K562 (cell line): ENCODE results near the gene UBE2O. TPM values are rescaled to one million over a fixed set of nuclear protein-coding genes. Genes with fewer than 3 reads are reported as not detected.

Experiments
- ADNP ChIP-seq: fragments of 200-800 bp; sonication (Bioruptor generic); IDR thresholded peaks from 2 replicates; pipeline ENCODE4 v1.6.1; 2016; ENCODE audit warnings: missing genetic modification characterization, missing compliant biosample characterization
- ATF4 ChIP-seq: fragments of 450-650 bp; formaldehyde crosslinking; IDR thresholded peaks from 2 replicates; pipeline ENCODE4 v1.4.0; 2022; ENCODE audit warnings: mild to moderate bottlenecking, moderate library complexity
- ELF2 ChIP-seq: fragments of 250-450 bp; sonication (Bioruptor Pico); IDR thresholded peaks from 2 replicates; pipeline ENCODE4 v1.5.0; 2021; ENCODE audit warnings: mild to moderate bottlenecking
- GTF2E2 ChIP-seq: fragments of 200-800 bp; sonication (Bioruptor generic); IDR thresholded peaks from 2 replicates; pipeline ENCODE4 v1.6.1; 2016; ENCODE audit warnings: missing genetic modification characterization, missing compliant biosample characterization
- GTF2F1 ChIP-seq: IDR thresholded peaks from 2 replicates; pipeline ENCODE4 v1.6.1; 2011; ENCODE audit warnings: low read depth, low read length, improper control_type of control experiment
- GTF3C2 ChIP-seq: IDR thresholded peaks from 3 replicates; pipeline ENCODE4 v1.6.1; 2011; ENCODE audit warnings: borderline replicate concordance, mild to moderate bottlenecking, moderate library complexity; ENCODE audit not compliant: insufficient read length; ENCODE audit errors: extremely low read depth
- HIVEP1 ChIP-seq: fragments of 250-450 bp; sonication (Bioruptor Pico); IDR thresholded peaks from 2 replicates; pipeline ENCODE4 v1.4.0; 2020; ENCODE audit warnings: mild to moderate bottlenecking
- LEF1 ChIP-seq: fragments of 450-650 bp; IDR thresholded peaks from 2 replicates; pipeline ENCODE4 v1.6.1; 2016; ENCODE audit warnings: mild to moderate bottlenecking
- MAFG ChIP-seq: fragments of 450-650 bp; conservative IDR thresholded peaks from 2 replicates; pipeline ENCODE4 v1.6.1; 2016; ENCODE audit warnings: missing genetic modification characterization, missing compliant biosample characterization
- MEIS2 ChIP-seq: fragments of 450-650 bp; IDR thresholded peaks from 2 replicates; pipeline ENCODE4 v1.6.1; 2014; ENCODE audit warnings: mild to moderate bottlenecking; ENCODE audit not compliant: partially characterized antibody
- NONO ChIP-seq, 2 experiments: fragments of 200-400 bp in 1 of 2; fragments of 450-650 bp in 1 of 2; formaldehyde crosslinking in 1 of 2; IDR thresholded peaks; 2 replicates each; pipeline ENCODE4 v1.6.1; 2017; ENCODE audit warnings: low read depth in 2 of 2, mild to moderate bottlenecking in 2 of 2, moderate library complexity in 2 of 2, low read length in 1 of 2
- PHB ChIP-seq: fragments of 250-450 bp; sonication (Bioruptor Pico); IDR thresholded peaks from 2 replicates; pipeline ENCODE4 v1.5.0; 2021
- SIX5 ChIP-seq, 2 experiments: IDR thresholded peaks; 2 replicates each; pipeline ENCODE4 v1.6.1; 2011; ENCODE audit warnings: low read length in 2 of 2, borderline replicate concordance in 1 of 2, low read depth in 1 of 2, mild to moderate bottlenecking in 1 of 2, moderate library complexity in 1 of 2; ENCODE audit not compliant: insufficient read depth in 1 of 2
- polyA plus RNA-seq, 8 experiments: library from polyadenylated mRNA; depleted of rRNA in 4 of 8; stranded (reverse) in 5 of 8; unstranded in 3 of 8; fragments of >200 nt; fragmentation: Nextera tagmentation in 2 of 8; fragmentation: Illumina TruSeq in 1 of 8; extraction: Ambion mirVana in 2 of 8; extraction: Trizol in 1 of 8; gene quantifications; 2 replicates each; pipeline versions ENCODE4 v1.2.1 to v1.2.3, GENCODE V29; 2011 to 2014; ENCODE audit warnings: inconsistent platforms in 1 of 8, missing spikeins in 1 of 8
- total RNA-seq, 7 experiments: library from RNA; depleted of rRNA in 6 of 7; stranded (reverse); fragments of >200 nt in 6 of 7; fragmentation: Illumina TruSeq in 2 of 7; extraction: Trizol in 2 of 7; gene quantifications; 2 replicates each; pipeline versions ENCODE4 v1.2.1 to v1.2.3, GENCODE V29; 2011 to 2021; ENCODE audit warnings: low replicate concordance in 1 of 7
- TF ChIP-seq, protein P1 (sequence below), 3 experiments: fragments of 200-800 bp in 1 of 3; sonication (Bioruptor generic) in 1 of 3; sonication (generic) in 1 of 3; formaldehyde crosslinking in 1 of 3; IDR thresholded peaks; 2 replicates each; pipeline versions ENCODE4 v1.6.1 to v1.8.0; 2016 to 2022; ENCODE audit warnings: mild to moderate bottlenecking in 2 of 3, missing compliant biosample characterization in 2 of 3, missing genetic modification characterization in 2 of 3, missing genetic modification reagents in 1 of 3
- TF ChIP-seq, protein P2 (sequence below): fragments of 250-450 bp; sonication (Bioruptor Pico); IDR thresholded peaks from 2 replicates; pipeline ENCODE4 v1.5.1; 2021; ENCODE audit warnings: mild to moderate bottlenecking
- TF ChIP-seq, protein P3 (sequence below): fragments of 250-450 bp; sonication (Bioruptor Pico); IDR thresholded peaks from 2 replicates; pipeline ENCODE4 v1.8.0; 2022; ENCODE audit warnings: moderate library complexity, mild to moderate bottlenecking, inconsistent platforms
- TF ChIP-seq, protein P4 (sequence below): fragments of 250-450 bp; sonication (Bioruptor Pico); IDR thresholded peaks from 2 replicates; pipeline ENCODE4 v1.5.0; 2020; ENCODE audit warnings: mild to moderate bottlenecking

The UBE2O gene
- total and polyA plus RNA-seq, 9 of the 15 experiments (the other 6 are each of a cell fraction or from before 2014, with no cell fraction given): 1.6 to 39.7 (median 13.3) TPM

GRCh38 chr17:76385892-76386786 lies 66.8 kb downstream of the UBE2O start (continued):
- TF ChIP-seq GTF3C2 (no peak), GTF2E2 (no peak), ADNP (tag) (no peak), GTF2F1 (no peak), NONO (IDR thresholded peaks at IDR 0.05; ENCODE audit: low read depth in 2 of 2, low read length in 1 of 2) (no peak; a peak in 1 of 4 replicates), MEIS2 (no peak), ATF4 (CRISPR knock-in tag) (no peak), PHB (CRISPR knock-in tag) (no peak), MAFG (no peak), SIX5 (IDR thresholded peaks at IDR 0.05; ENCODE audit: borderline replicate concordance in 1 of 2, insufficient read depth in 1 of 2, low read depth in 1 of 2, low read length in 2 of 2) (no peak), ELF2 (no peak), LEF1 (no peak), HIVEP1 (CRISPR knock-in tag) (no peak)
- TF ChIP-seq, protein P1, sequence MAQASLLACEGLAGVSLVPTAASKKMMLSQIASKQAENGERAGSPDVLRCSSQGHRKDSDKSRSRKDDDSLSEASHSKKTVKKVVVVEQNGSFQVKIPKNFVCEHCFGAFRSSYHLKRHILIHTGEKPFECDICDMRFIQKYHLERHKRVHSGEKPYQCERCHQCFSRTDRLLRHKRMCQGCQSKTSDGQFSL (CRISPR knock-in tag; IDR thresholded peaks at IDR 0.05): peak; percentile 69; the same call in 1 of the 2 replicates
- TF ChIP-seq, protein P1 (tag; IDR thresholded peaks at IDR 0.05): no peak
- TF ChIP-seq, protein P2, sequence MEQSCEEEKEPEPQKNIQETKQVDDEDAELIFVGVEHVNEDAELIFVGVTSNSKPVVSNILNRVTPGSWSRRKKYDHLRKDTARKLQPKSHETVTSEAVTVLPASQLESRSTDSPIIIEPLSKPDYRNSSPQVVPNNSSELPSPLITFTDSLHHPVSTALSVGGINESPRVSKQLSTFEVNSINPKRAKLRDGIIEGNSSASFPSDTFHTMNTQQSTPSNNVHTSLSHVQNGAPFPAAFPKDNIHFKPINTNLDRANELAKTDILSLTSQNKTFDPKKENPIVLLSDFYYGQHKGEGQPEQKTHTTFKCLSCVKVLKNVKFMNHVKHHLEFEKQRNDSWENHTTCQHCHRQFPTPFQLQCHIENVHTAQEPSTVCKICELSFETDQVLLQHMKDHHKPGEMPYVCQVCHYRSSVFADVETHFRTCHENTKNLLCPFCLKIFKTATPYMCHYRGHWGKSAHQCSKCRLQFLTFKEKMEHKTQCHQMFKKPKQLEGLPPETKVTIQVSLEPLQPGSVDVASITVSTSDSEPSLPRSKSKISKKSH (CRISPR knock-in tag): no peak
- TF ChIP-seq, protein P3, sequence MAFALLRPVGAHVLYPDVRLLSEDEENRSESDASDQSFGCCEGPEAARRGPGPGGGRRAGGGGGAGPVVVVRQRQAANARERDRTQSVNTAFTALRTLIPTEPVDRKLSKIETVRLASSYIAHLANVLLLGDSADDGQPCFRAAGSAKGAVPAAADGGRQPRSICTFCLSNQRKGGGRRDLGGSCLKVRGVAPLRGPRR (CRISPR knock-in tag): no peak
- TF ChIP-seq, protein P4, sequence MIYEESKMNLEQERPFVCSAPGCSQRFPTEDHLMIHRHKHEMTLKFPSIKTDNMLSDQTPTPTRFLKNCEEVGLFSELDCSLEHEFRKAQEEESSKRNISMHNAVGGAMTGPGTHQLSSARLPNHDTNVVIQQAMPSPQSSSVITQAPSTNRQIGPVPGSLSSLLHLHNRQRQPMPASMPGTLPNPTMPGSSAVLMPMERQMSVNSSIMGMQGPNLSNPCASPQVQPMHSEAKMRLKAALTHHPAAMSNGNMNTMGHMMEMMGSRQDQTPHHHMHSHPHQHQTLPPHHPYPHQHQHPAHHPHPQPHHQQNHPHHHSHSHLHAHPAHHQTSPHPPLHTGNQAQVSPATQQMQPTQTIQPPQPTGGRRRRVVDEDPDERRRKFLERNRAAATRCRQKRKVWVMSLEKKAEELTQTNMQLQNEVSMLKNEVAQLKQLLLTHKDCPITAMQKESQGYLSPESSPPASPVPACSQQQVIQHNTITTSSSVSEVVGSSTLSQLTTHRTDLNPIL (CRISPR knock-in tag): no peak
